ENCODE data around the gene ELF2.
"Not testable (repeated sequence)": the region's sequence is repeated elsewhere in the genome, so short reads cannot be mapped to it uniquely, and the experiment has no call there.

ELF2 gene

GRCh38 chr4:139022835-139023234, 154.2 kb downstream of the ELF2 start:
- Histone ChIP-seq H3K36me3 (ENCODE audit: insufficient read depth, low read length) (peaks cover 9% of the 10 kb centered on the region; the same call in 1 of the 2 replicates), H3K79me2 (ENCODE audit: control insufficient read depth, insufficient read depth, low read length, unreplicated experiment) (peaks cover 92% of the 10 kb centered on the region), H3K27ac (ENCODE audit: low read depth, low read length) (no peak overlapping the region), H3K27me3 (ENCODE audit: insufficient read depth, low read length) (no peaks in the 10 kb centered on the region), H2AFZ (ENCODE audit: low read length, unreplicated experiment) (no peak overlapping the region), H3K4me3 (ENCODE audit: low read depth, low read length) (no peak overlapping the region), H3K4me1 (ENCODE audit: control insufficient read depth, insufficient read depth, low read length, unreplicated experiment) (peaks cover 46% of the 10 kb centered on the region)

- not testable (repeated sequence) for H3K27ac ChIP-seq (ENCODE audit: low read depth, low read length); H3K27me3 ChIP-seq (ENCODE audit: insufficient read depth, low read length); H3K36me3 ChIP-seq (ENCODE audit: insufficient read depth, low read length); H3K4me3 ChIP-seq (ENCODE audit: low read depth, low read length); H2AFZ ChIP-seq (ENCODE audit: low read length, unreplicated experiment)
- Histone ChIP-seq H3K4me1 (ENCODE audit: control insufficient read depth, insufficient read depth, low read length, unreplicated experiment) (peaks cover 44% of the 10 kb centered on the region), H3K79me2 (ENCODE audit: control insufficient read depth, insufficient read depth, low read length, unreplicated experiment) (peaks cover 96% of the 10 kb centered on the region)
These were observed 155.9 kb downstream of the ELF2 start for GRCh38 chr4:139021071-139021470.

DNA sequence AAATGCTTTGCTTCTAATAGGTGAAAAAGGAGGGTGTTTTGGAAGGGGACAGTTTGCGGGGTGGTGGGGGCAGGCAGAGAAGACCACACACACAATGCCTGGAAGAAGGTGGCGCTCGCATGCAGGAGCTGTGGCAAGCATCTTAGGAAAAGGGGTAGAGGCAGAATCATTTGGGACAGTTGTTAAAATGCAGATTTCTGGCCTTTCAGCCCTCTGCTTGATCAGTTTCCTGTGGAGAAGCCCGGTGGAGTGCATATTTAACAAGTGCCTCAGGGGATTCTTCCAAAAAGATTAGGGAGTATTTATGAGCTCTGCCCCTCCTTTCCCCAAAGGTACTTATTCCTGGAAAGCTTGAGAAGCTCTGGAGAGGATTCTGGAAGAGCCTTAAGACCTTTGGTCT, 156.6 kb downstream of the ELF2 start:
- Histone ChIP-seq H3K4me1 (ENCODE audit: control insufficient read depth, insufficient read depth, low read length, unreplicated experiment) (peaks cover 42% of the 10 kb centered on the region), H3K36me3 (ENCODE audit: insufficient read depth, low read length) (peaks cover 9% of the 10 kb centered on the region; the same call in 1 of the 2 replicates), H3K4me3 (ENCODE audit: low read depth, low read length) (no peak overlapping the region), H3K79me2 (ENCODE audit: control insufficient read depth, insufficient read depth, low read length, unreplicated experiment) (peaks cover 96% of the 10 kb centered on the region), H3K27ac (ENCODE audit: low read depth, low read length) (no peak overlapping the region), H3K27me3 (ENCODE audit: insufficient read depth, low read length) (no peaks in the 10 kb centered on the region), H2AFZ (ENCODE audit: low read length, unreplicated experiment) (no peak overlapping the region)

- peaks cover 9% of the 10 kb centered on the region; the same call in 1 of the 2 replicates for H3K36me3 ChIP-seq (ENCODE audit: insufficient read depth, low read length)
- no peaks in the 10 kb centered on the region for H3K27me3 ChIP-seq (ENCODE audit: insufficient read depth, low read length)
- peaks cover 41% of the 10 kb centered on the region for H3K4me1 ChIP-seq (ENCODE audit: control insufficient read depth, insufficient read depth, low read length, unreplicated experiment)
- H3K79me2 ChIP-seq (ENCODE audit: control insufficient read depth, insufficient read depth, low read length, unreplicated experiment), result peaks cover 84% of the 10 kb centered on the region
- H3K4me3 ChIP-seq (ENCODE audit: low read depth, low read length), result peak overlapping the region; percentile 98; the same call in 1 of the 2 replicates
- no peak overlapping the region for H3K27ac ChIP-seq (ENCODE audit: low read depth, low read length)
- no peak overlapping the region for H2AFZ ChIP-seq (ENCODE audit: low read length, unreplicated experiment)
These were observed 157.9 kb downstream of the ELF2 start for GRCh38 chr4:139018971-139019758.

GRCh38 chr4:139018501-139018900, 158.5 kb downstream of the ELF2 start:
- Histone ChIP-seq H3K4me3 (ENCODE audit: low read depth, low read length) (peak overlapping the region; percentile 98), H3K4me1 (ENCODE audit: control insufficient read depth, insufficient read depth, low read length, unreplicated experiment) (peaks cover 46% of the 10 kb centered on the region), H2AFZ (ENCODE audit: low read length, unreplicated experiment) (no peak overlapping the region), H3K36me3 (ENCODE audit: insufficient read depth, low read length) (peaks cover 9% of the 10 kb centered on the region; the same call in 1 of the 2 replicates), H3K27me3 (ENCODE audit: insufficient read depth, low read length) (no peaks in the 10 kb centered on the region), H3K27ac (ENCODE audit: low read depth, low read length) (peak overlapping the region; percentile 56), H3K79me2 (ENCODE audit: control insufficient read depth, insufficient read depth, low read length, unreplicated experiment) (peaks cover 78% of the 10 kb centered on the region)

DNA sequence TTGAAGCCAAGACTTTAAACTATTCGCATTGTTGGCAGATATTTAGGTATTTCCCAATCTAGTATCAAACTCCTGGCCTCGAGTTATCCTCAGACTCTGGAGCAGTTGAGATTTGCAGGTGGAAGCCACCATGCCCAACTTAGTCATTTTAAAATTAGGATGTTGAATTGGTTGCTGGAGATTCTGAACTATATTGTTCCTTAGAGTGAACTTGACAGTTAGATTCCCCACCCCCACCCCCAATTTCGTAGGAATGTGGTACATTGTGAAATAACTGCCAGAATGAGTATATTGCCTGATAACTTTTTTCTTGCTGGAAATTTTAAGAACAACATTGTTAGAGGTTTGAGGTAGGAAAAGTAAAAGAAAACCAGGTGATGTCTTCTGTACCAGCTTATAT, 159.2 kb downstream of the ELF2 start:
- peaks cover 71% of the 10 kb centered on the region for H3K79me2 ChIP-seq (ENCODE audit: control insufficient read depth, insufficient read depth, low read length, unreplicated experiment)
- peak overlapping the region; percentile 98 for H3K4me3 ChIP-seq (ENCODE audit: low read depth, low read length)
- H3K36me3 ChIP-seq (ENCODE audit: insufficient read depth, low read length), result peaks cover 9% of the 10 kb centered on the region; the same call in 1 of the 2 replicates

DNA sequence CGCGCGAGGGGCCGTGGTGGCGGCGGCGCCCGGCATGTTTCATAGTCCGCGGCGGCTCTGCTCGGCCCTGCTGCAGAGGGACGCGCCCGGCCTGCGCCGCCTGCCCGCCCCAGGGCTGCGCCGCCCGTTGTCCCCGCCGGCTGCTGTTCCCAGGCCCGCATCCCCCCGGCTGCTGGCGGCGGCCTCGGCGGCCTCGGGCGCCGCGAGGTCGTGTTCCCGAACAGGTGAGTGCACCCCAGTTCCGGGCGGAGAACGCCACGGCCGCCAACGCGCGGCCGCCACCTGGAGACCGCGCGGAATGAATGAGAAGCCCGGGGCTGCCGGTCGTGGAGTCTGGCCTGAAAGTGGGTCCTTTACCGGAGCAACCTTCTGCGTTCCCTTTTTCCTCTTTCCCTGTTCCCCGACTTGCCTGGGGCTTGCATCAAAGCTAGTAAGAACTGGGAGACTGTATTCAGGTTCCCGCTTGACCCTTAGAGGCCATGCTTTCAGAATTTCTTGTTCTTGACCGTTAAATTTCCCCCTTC, 161.0 kb downstream of the ELF2 start:
- Histone ChIP-seq H3K27me3 (ENCODE audit: insufficient read depth, low read length) (no peaks in the 10 kb centered on the region), H3K79me2 (ENCODE audit: control insufficient read depth, insufficient read depth, low read length, unreplicated experiment) (peaks cover 54% of the 10 kb centered on the region), H3K27ac (ENCODE audit: low read depth, low read length) (peak overlapping the region; percentile 100), H2AFZ (ENCODE audit: low read length, unreplicated experiment) (no peak overlapping the region), H3K36me3 (ENCODE audit: insufficient read depth, low read length) (peaks cover 9% of the 10 kb centered on the region; the same call in 1 of the 2 replicates), H3K4me3 (ENCODE audit: low read depth, low read length) (peak overlapping the region; percentile 98), H3K4me1 (ENCODE audit: control insufficient read depth, insufficient read depth, low read length, unreplicated experiment) (peaks cover 48% of the 10 kb centered on the region)

More for the DNA sequence above, 159.2 kb downstream of the ELF2 start:
- H3K4me1 ChIP-seq (ENCODE audit: control insufficient read depth, insufficient read depth, low read length, unreplicated experiment), result peaks cover 48% of the 10 kb centered on the region
- H3K27me3 ChIP-seq (ENCODE audit: insufficient read depth, low read length), result no peaks in the 10 kb centered on the region
- peak overlapping the region; percentile 56 for H3K27ac ChIP-seq (ENCODE audit: low read depth, low read length)
- no peak overlapping the region for H2AFZ ChIP-seq (ENCODE audit: low read length, unreplicated experiment)

- H3K79me2 ChIP-seq (ENCODE audit: control insufficient read depth, insufficient read depth, low read length, unreplicated experiment), result peaks cover 48% of the 10 kb centered on the region
- peaks cover 43% of the 10 kb centered on the region for H3K4me1 ChIP-seq (ENCODE audit: control insufficient read depth, insufficient read depth, low read length, unreplicated experiment)
- peak within 1 kb of the TSS; percentile 28 for H2AFZ ChIP-seq (ENCODE audit: low read length, unreplicated experiment)
- peaks cover 9% of the 10 kb centered on the region; the same call in 1 of the 2 replicates for H3K36me3 ChIP-seq (ENCODE audit: insufficient read depth, low read length)
- peak within 1 kb of the TSS; percentile 100 for H3K27ac ChIP-seq (ENCODE audit: low read depth, low read length)
- H3K4me3 ChIP-seq (ENCODE audit: low read depth, low read length), result peak within 1 kb of the TSS; percentile 98
- H3K27me3 ChIP-seq (ENCODE audit: insufficient read depth, low read length), result no peaks in the 10 kb centered on the region
These were observed 161.6 kb downstream of the ELF2 start, which contains the start of gene NOCT for GRCh38 chr4:139015269-139015947. Gene NOCT, plus strand, starts transcription at chr4:139015781. Its CDS starts 201 bp downstream, at chr4:139015982.

GRCh38 chr4:139014371-139015268, 162.4 kb downstream of the ELF2 start:
- H3K79me2 ChIP-seq (ENCODE audit: control insufficient read depth, insufficient read depth, low read length, unreplicated experiment), result peaks cover 40% of the 10 kb centered on the region
- H3K27me3 ChIP-seq (ENCODE audit: insufficient read depth, low read length), result no peaks in the 10 kb centered on the region
- H3K4me3 ChIP-seq (ENCODE audit: low read depth, low read length), result peak overlapping the region; percentile 98
- peaks cover 37% of the 10 kb centered on the region for H3K4me1 ChIP-seq (ENCODE audit: control insufficient read depth, insufficient read depth, low read length, unreplicated experiment)
- H2AFZ ChIP-seq (ENCODE audit: low read length, unreplicated experiment), result peak overlapping the region; percentile 28
- peaks cover 3% of the 10 kb centered on the region; the same call in 1 of the 2 replicates for H3K36me3 ChIP-seq (ENCODE audit: insufficient read depth, low read length)
- H3K27ac ChIP-seq (ENCODE audit: low read depth, low read length), result peak overlapping the region; percentile 100
